Measurements from ENCODE around the gene MYO5B.

- TF ChIP-seq CTCF (IDR thresholded peaks at IDR 0.05) (no peak), EZH2 (IDR thresholded peaks at IDR 0.05; ENCODE audit: borderline replicate concordance, insufficient read depth, low read depth, low read length, poor library complexity, severe bottlenecking) (no peak)
Observed at GRCh38 chr18:50080932-50081560, 113.9 kb downstream of the MYO5B start.

Measured in B cell (primary cell).